HG03565 (cell line): ENCODE data around the gene OR14A16.

Source experiments
- ATAC-seq: cut with Tn5 transposase; IDR thresholded peaks from one replicate; pipeline ENCODE4 v1.9.1; 2021; ENCODE audit warnings: mild to moderate bottlenecking, moderate library complexity; ENCODE audit not compliant: unreplicated experiment

OR14A16 gene

GRCh38 chr1:247769603-247770002, 54.3 kb downstream of the OR14A16 start:
- ATAC-seq: no peak
